CMK (cell line): ENCODE results near the gene UBR1.

ENCODE experiments used
- DNase-seq: peaks from one replicate; pipeline ENCODE4 v3.0.0-alpha.2; 2010; ENCODE audit warnings: low read depth

The UBR1 gene

DNA sequence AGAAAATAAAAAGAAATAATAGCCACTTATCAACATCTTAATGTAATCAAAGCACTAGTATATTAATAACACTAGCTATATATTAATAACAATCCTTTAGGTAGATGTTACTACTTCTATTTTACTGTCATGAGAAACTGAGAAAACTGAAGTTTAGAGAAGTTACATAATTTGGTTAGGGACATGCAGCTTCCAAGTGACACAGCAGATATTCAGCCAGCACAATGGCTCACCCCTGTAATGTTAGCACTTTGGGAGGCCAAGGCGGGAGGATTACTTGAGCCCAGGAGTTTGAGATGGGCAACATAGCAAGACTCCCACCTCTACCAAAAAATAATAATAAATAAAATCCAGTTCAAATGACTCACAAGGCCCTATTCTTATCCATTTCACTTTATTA is 1.9 kb upstream of the UBR1 start:
- no peak for DNase-seq

- DNase-seq, result no peak
These were observed 620 bp upstream of the UBR1 start for GRCh38 chr15:43106486-43106829.

GRCh38 chr15:43105077-43105736 is 631 bp downstream of the UBR1 start:
- DNase-seq, result no peak

DNA sequence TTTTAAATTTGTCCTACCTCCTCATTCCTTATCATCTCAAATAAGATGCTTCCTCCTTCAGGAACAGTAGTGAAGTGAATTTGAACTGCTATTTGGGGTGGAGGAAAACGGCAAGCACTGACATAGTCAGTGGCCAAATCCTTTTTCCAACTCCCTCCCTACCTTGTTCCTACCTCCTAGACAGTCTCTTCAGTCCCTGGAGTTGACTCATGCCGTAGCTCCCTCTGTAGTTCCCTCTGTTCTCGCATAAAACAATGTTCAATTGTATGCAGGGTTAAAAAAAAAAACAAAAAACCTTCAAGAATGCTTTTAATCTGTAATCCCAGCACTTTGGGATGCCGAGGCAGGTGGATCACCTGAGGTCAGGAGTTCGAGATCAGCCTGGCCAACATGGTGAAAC is 1.4 kb downstream of the UBR1 start:
- no peak for DNase-seq

- DNase-seq, result no peak
These were observed 1.9 kb downstream of the UBR1 start for GRCh38 chr15:43103907-43104306.

- no peak for DNase-seq
These were observed 3.7 kb downstream of the UBR1 start for GRCh38 chr15:43102187-43102586.

GRCh38 chr15:43100971-43101370 is 4.9 kb downstream of the UBR1 start:
- no peak for DNase-seq

GRCh38 chr15:43099105-43099845 is 6.6 kb downstream of the UBR1 start:
- no peak for DNase-seq

GRCh38 chr15:43096411-43096810 is 9.4 kb downstream of the UBR1 start:
- DNase-seq, result no peak

- DNase-seq, result no peak
These were observed 10.0 kb downstream of the UBR1 start for GRCh38 chr15:43095708-43096347.

DNA sequence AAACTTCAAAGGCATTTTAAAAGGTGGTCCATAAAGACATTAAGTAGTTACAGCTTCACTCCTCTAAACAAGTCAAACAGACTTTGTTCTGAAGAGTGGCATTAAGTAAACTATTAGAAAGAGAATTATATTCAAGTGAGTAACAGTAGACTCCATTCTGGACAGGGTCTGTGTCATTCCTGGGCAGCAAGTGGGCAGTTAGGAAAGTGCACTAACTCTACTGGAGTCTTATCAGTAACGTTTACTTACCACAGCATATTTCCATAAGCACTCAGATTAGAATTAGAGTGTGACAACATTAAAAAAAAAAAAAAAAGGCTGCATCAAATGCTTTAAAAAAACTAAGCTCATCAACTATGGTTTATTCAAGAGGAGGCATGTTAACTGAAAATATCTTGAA is 10.6 kb downstream of the UBR1 start:
- DNase-seq, result no peak

DNA sequence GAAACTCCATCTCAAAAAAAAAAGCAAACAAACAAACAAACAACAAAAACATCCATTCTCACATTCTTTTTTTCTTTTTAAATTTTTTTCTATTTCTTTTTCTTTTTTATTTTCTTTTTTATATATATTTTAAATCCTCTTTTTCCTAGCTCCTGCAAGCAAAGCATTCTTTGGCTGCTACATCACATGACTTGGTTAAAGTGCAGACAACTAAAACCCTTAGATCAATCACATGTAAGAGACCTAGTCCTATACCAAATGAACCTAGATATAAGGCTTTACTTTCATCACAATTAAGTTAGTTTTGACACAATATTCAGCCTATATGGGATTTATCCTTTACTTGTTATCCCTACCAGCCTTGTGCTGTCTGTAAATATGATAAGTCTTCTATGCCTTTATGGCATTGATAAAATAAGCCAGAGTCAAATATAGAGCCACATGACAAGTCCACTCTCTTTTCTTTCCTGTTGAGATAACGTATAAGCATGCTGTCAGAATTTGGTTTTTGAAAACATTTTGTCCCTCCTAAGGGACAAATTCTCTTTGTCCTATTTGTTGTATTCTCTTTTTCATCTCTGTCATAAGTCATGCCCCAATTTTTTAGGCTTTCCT is 11.3 kb downstream of the UBR1 start:
- no peak for DNase-seq

DNA sequence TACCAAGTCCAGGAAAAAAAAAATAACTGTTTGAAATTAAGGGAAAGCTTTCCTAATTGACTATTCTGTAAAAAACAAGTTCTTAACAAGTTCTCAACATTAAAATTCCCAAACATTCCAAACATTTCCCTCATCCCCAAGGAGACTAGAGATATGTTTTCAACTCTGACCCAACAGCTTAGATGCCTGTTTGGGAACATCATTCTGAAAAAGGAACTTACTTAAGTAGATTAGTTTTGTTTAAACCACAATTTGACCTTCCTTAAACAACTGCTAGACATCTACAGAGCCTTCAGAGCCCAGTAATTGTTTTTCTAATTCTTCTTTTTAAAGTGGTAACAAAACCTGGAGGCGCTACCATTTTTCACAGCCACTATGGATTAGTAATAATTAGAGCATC is 12.8 kb downstream of the UBR1 start:
- DNase-seq, result no peak

GRCh38 chr15:43091859-43092258 is 14.0 kb downstream of the UBR1 start:
- no peak for DNase-seq

DNA sequence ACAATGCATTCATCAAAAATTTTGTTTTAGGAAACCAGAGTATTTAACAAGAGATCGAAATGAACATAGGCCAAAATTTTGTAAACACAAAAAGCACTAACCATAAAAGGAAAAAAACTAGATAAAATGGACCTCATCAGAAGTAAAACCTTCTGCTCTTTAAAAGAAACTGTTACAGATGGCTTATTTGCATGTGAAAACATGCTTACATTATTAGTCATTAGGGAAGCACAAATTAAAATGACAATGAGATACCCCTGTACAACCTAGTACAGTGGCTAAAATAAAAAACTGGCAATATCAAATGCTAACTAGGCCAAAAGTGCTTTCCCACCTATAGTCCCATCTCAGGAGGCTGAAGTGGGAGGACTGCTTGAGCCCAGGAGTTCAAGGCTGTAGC is 19.3 kb downstream of the UBR1 start:
- no peak for DNase-seq

- no peak for DNase-seq
These were observed 19.9 kb downstream of the UBR1 start for GRCh38 chr15:43085921-43086320.

DNA sequence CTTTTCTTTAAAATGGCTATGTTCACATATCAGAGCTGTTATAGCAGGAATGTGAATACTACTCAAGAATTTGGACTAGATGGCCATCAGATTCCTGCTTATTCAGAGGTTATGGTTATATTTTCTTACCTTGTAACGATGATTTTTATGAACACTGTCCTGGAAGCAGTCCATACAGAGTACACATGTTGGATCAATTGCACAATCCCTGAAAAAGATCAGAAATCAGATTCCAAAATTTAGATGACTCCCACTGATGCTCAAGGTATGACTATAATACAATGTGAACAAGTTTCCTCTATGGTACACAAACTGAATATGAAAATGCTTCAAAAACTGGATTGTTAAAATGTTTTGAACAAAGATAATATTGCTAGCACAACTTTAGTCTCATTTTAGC is 23.3 kb downstream of the UBR1 start:
- DNase-seq, result no peak

- DNase-seq, result no peak
These were observed 24.6 kb downstream of the UBR1 start for GRCh38 chr15:43081283-43081682.

- no peak for DNase-seq
These were observed 34.4 kb downstream of the UBR1 start for GRCh38 chr15:43071451-43071850.

DNA sequence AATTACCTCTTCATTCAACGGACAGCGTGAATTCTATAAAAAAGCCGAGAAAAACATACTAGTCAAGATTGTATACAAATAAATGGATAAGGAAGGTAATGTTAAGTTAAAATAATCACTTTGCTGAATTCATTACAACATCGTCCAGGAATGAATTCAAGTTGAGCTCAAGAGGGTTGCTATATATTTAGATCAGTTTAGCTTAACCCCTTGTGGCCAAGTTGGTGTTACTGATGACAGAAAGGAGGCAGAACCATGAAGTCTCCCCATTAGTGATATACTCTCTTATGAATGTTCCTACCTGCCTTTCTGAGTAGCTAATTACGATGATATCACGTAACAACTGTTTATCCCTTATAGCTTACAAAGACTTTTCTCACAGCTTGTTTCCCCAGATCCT is 34.9 kb downstream of the UBR1 start:
- no peak for DNase-seq

- DNase-seq, result no peak
These were observed 35.6 kb downstream of the UBR1 start for GRCh38 chr15:43070249-43070648.

- DNase-seq, result no peak
These were observed 37.9 kb downstream of the UBR1 start for GRCh38 chr15:43067717-43068461.
